Neural crest cell (in vitro differentiated cells): ENCODE results near the gene SHROOM3. TPM values are rescaled to one million over a fixed set of nuclear protein-coding genes. Genes with fewer than 3 reads are reported as not detected.

ENCODE experiments used
- DNase-seq: peaks from one replicate; pipeline ENCODE4 v3.0.0; 2021; ENCODE audit warnings: low read depth, mixed read lengths, low spot score
- H3K27ac Mint-ChIP-seq: one replicate; pipeline ENCODE4 v1.8.0; 2021; ENCODE audit warnings: mild to moderate bottlenecking, mixed read lengths; ENCODE audit not compliant: unreplicated experiment
- H3K27me3 Mint-ChIP-seq: 2 replicates; pipeline ENCODE4 v1.8.0; 2021; ENCODE audit warnings: low read depth, mild to moderate bottlenecking, mixed read lengths
- H3K36me3 Mint-ChIP-seq: 2 replicates; pipeline ENCODE4 v1.8.0; 2021; ENCODE audit warnings: low read depth, mild to moderate bottlenecking, mixed read lengths
- H3K4me1 Mint-ChIP-seq: 2 replicates; pipeline ENCODE4 v1.8.0; 2021; ENCODE audit warnings: mixed read lengths
- H3K4me3 Mint-ChIP-seq: one replicate; pipeline ENCODE4 v1.8.0; 2021; ENCODE audit warnings: mild to moderate bottlenecking, mixed read lengths
- H3K9me3 Mint-ChIP-seq: 2 replicates; pipeline ENCODE4 v1.8.0; 2021; ENCODE audit warnings: mixed read lengths
- total RNA-seq: library from RNA; stranded (reverse); gene quantifications from 2 replicates; pipeline ENCODE4 v1.2.1, GENCODE V29; 2021
- TF ChIP-seq, protein P1 (sequence below): fragments of 200-600 bp; sonication (generic); conservative IDR thresholded peaks from 2 replicates; pipeline ENCODE4 v1.5.0; 2021; ENCODE audit warnings: antibody characterized with exemption, mild to moderate bottlenecking

The SHROOM3 gene
- total RNA-seq, 1 donor from 2014 or later, result 40.1 TPM

DNA sequence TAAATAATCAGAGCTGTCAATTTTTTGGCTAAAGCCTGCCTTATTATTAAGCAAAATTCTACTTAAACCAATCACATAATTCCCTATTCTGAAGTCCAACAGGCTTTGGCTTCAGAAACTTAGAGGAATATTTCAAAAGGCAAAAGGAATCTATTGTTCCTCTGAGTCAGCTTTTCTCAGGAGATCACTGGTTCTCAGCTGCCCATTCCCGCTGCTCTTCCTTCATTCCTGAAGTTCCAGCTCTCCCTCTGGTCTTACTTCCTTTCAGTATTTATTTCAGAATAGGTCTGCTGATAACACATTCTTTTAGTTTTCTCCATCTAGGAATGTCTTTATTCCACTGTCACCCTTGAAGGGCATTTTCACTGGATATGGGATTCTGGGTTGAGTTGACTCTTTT is 329.2 kb downstream of the SHROOM3 start:
- Mint-ChIP-seq H3K36me3 (peaks cover 16% of the 10 kb centered on the region), H3K27me3 (no peaks in the 10 kb centered on the region), H3K27ac (peak overlapping the region; percentile 21), H3K4me3 (no peak overlapping the region), H3K9me3 (no peaks in the 10 kb centered on the region), H3K4me1 (peaks cover 53% of the 10 kb centered on the region)
- TF ChIP-seq, protein P1, sequence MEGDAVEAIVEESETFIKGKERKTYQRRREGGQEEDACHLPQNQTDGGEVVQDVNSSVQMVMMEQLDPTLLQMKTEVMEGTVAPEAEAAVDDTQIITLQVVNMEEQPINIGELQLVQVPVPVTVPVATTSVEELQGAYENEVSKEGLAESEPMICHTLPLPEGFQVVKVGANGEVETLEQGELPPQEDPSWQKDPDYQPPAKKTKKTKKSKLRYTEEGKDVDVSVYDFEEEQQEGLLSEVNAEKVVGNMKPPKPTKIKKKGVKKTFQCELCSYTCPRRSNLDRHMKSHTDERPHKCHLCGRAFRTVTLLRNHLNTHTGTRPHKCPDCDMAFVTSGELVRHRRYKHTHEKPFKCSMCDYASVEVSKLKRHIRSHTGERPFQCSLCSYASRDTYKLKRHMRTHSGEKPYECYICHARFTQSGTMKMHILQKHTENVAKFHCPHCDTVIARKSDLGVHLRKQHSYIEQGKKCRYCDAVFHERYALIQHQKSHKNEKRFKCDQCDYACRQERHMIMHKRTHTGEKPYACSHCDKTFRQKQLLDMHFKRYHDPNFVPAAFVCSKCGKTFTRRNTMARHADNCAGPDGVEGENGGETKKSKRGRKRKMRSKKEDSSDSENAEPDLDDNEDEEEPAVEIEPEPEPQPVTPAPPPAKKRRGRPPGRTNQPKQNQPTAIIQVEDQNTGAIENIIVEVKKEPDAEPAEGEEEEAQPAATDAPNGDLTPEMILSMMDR, result no peak
- DNase-seq, result no peak

GRCh38 chr4:76765473-76766183 is 330.6 kb downstream of the SHROOM3 start:
- H3K9me3 Mint-ChIP-seq, result no peaks in the 10 kb centered on the region
- no peak for DNase-seq
- H3K4me3 Mint-ChIP-seq, result no peak overlapping the region
- H3K36me3 Mint-ChIP-seq, result peaks cover 21% of the 10 kb centered on the region
- TF ChIP-seq, protein P1, result no peak
- H3K4me1 Mint-ChIP-seq, result peaks cover 43% of the 10 kb centered on the region
- no peak overlapping the region for H3K27ac Mint-ChIP-seq
- H3K27me3 Mint-ChIP-seq, result no peaks in the 10 kb centered on the region

DNA sequence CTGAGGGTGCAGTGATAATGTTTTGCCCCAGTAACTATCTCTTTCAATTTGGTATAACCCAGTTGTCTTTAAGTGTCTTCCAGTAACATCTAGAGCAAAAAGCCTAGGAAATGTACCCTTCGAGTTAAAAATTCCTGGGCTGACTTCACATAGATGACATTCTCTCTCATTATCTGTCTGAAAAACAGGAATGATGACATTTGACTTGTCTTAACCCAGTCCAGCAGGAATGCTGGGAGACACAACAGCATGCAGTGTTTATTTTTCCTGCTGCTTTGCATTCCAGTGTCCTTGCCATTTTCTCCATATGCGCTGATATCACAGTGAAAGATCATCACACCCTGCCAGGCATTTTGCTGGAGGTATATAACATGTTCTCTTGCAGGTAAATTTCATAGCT is 333.0 kb downstream of the SHROOM3 start:
- TF ChIP-seq, protein P1, result no peak
- Mint-ChIP-seq H3K9me3 (no peaks in the 10 kb centered on the region), H3K27ac (no peak overlapping the region), H3K4me1 (peaks cover 22% of the 10 kb centered on the region), H3K36me3 (peaks cover 25% of the 10 kb centered on the region), H3K4me3 (no peak overlapping the region), H3K27me3 (no peaks in the 10 kb centered on the region)
- DNase-seq, result no peak

- TF ChIP-seq, protein P1, result no peak
- H3K36me3 Mint-ChIP-seq, result peaks cover 55% of the 10 kb centered on the region
Measured at GRCh38 chr4:76772498-76773106, 337.6 kb downstream of the SHROOM3 start.

GRCh38 chr4:76773766-76774165 is 338.7 kb downstream of the SHROOM3 start:
- peaks cover 55% of the 10 kb centered on the region for H3K36me3 Mint-ChIP-seq
- H3K4me1 Mint-ChIP-seq, result no peaks in the 10 kb centered on the region
- peaks cover 11% of the 10 kb centered on the region for H3K9me3 Mint-ChIP-seq
- H3K27ac Mint-ChIP-seq, result no peak overlapping the region
- no peak for DNase-seq
- no peak overlapping the region for H3K4me3 Mint-ChIP-seq
- H3K27me3 Mint-ChIP-seq, result no peaks in the 10 kb centered on the region
- TF ChIP-seq, protein P1, result no peak

More at GRCh38 chr4:76772498-76773106, 337.6 kb downstream of the SHROOM3 start:
- Mint-ChIP-seq H3K27me3 (no peaks in the 10 kb centered on the region), H3K27ac (no peak overlapping the region), H3K9me3 (peaks cover 11% of the 10 kb centered on the region), H3K4me3 (no peak overlapping the region), H3K4me1 (peaks cover 5% of the 10 kb centered on the region)
- DNase-seq, result no peak
